Heart right ventricle (tissue), 16 donors: ENCODE results near the gene SCN3B. TPM values are rescaled to one million over a fixed set of nuclear protein-coding genes. Genes with fewer than 3 reads are reported as not detected.

ENCODE experiments used
- ATAC-seq, 8 donors: fragments of 200-7000 bp; cut with Tn5 transposase; one replicate each; pipeline ENCODE4 v1.9.1; 2020; ENCODE audit warnings: mild to moderate bottlenecking in 8 of 8, moderate library complexity in 8 of 8, moderate number of reproducible peaks in 1 of 8
- DNase-seq, 2 donors: peaks; one replicate each; pipeline ENCODE4 v3.0.0-alpha.2; 2020
- H3K27ac ChIP-seq, 10 donors: fragments of 200-600 bp; sonication (generic) in 2 of 10; one replicate each; pipeline versions ENCODE4 v1.5.0 to v1.8.0; 2020 to 2022; ENCODE audit warnings: mild to moderate bottlenecking in 3 of 10
- H3K27me3 ChIP-seq, 7 donors: fragments of 200-600 bp; one replicate each; pipeline ENCODE4 v1.8.0; 2021 to 2022; ENCODE audit warnings: mild to moderate bottlenecking in 2 of 7
- H3K36me3 ChIP-seq, 9 donors: fragments of 200-600 bp; sonication (generic) in 1 of 9; one replicate each; pipeline versions ENCODE4 v1.5.0 to v1.8.0; 2020 to 2022; ENCODE audit warnings: mild to moderate bottlenecking in 2 of 9
- H3K4me1 ChIP-seq, 9 donors: fragments of 200-600 bp; sonication (generic) in 1 of 9; one replicate each; pipeline versions ENCODE4 v1.5.0 to v1.8.0; 2020 to 2022; ENCODE audit warnings: mild to moderate bottlenecking in 4 of 9
- H3K4me3 ChIP-seq, 10 donors: fragments of 200-600 bp; sonication (generic) in 2 of 10; one replicate each; pipeline versions ENCODE4 v1.5.0 to v1.8.0; 2020 to 2022; ENCODE audit warnings: mild to moderate bottlenecking in 7 of 10, moderate library complexity in 2 of 10
- H3K9me3 ChIP-seq, 11 donors: fragments of 200-600 bp in 10 of 11; sonication (generic) in 2 of 11; one replicate each; pipeline versions ENCODE4 v1.5.0 to v1.8.0; 2013 to 2022; ENCODE audit warnings: mild to moderate bottlenecking in 2 of 11, control low read depth in 1 of 11, moderate library complexity in 1 of 11
- CTCF ChIP-seq, 9 donors: fragments of 200-600 bp; sonication (generic) in 2 of 9; IDR thresholded peaks; one replicate each; pipeline versions ENCODE4 v1.5.0 to v1.8.0; 2021 to 2022; ENCODE audit warnings: antibody characterized with exemption in 9 of 9, mild to moderate bottlenecking in 5 of 9, moderate library complexity in 1 of 9
- WGBS, 2 donors: extraction: QIAGEN DNeasy Blood & Tissue Kit; methylation state at CpG; one replicate each; pipeline ENCODE4 v1.1.7; 2013; ENCODE audit warnings: inconsistent platforms in 1 of 2; 5-methylcytosine and 5-hydroxymethylcytosine counted together
- intact Hi-C, 10 donors: fragments of 100-400 bp; cut with DNase I; formaldehyde crosslinking; loops; one replicate each; pipeline versions ENCODE4 v1.11.1 to v1.14.2; 2022
- polyA plus RNA-seq, 2 donors: library from polyadenylated mRNA; stranded (reverse); fragments of 200-250 nt; gene quantifications; one replicate each; pipeline ENCODE4 v1.2.3, GENCODE V29; 2013
- total RNA-seq, 10 donors: library from RNA; stranded (reverse); fragmentation: NEBNext Ultra II Directional in 3 of 10; extraction: Animal tissue kit (Norgen Biotek cat#: 25700) in 3 of 10; gene quantifications; one replicate each; pipeline versions ENCODE4 v1.2.1 to v1.2.4, GENCODE V29; 2021 to 2023
- donor health status: Arrhythmogenic right ventricular cardiomyopathy.
- donor health status: ischemic (EF 13 %, LVEDD 7.1; RV severe dilation, severe dysfunction).
- donor health status: healthy with polysubstance abuse.
- donor health status: DM: no; HTN: yes; CAD: no.
- donor health status: DM: no; HTN: no; CAD: no.
- donor health status: ischemic (EF 25% LVEDD 6.9; RV normal size, moderate dysfunction).
- donor health status: ischemic (EF 25% LVEDD 5.7; RV mildly dilated, moderate dysfunction).
- donor health status: healthy.
- donor health status: DM: yes; HTN: yes; CAD: no.
- donor health status: Ischemic cardiomyopathy.
- donor health status: ischemic (EF 35%, LVEDD 5.7; RV mildly dilated, moderate dysfunction).
- donor health status: nonischemic (EF 11% LVEDD 7.7; RV severe dilation, severe dysfunction).
- donor health status: DM: yes; HTN: yes; CAD: no.
- donor health status: PGD.
- donor health status: ischemic (EF 29% LVEDD 5.4; RV normal size, mild dysfunction).
- donor health status: nonischemic (EF 23%, LVEDD 6.1; RV moderate dilation, normal function).

The SCN3B gene
- total and polyA plus RNA-seq, 12 donors, result 0.26 to 3.4 (median 1.3) TPM

DNA sequence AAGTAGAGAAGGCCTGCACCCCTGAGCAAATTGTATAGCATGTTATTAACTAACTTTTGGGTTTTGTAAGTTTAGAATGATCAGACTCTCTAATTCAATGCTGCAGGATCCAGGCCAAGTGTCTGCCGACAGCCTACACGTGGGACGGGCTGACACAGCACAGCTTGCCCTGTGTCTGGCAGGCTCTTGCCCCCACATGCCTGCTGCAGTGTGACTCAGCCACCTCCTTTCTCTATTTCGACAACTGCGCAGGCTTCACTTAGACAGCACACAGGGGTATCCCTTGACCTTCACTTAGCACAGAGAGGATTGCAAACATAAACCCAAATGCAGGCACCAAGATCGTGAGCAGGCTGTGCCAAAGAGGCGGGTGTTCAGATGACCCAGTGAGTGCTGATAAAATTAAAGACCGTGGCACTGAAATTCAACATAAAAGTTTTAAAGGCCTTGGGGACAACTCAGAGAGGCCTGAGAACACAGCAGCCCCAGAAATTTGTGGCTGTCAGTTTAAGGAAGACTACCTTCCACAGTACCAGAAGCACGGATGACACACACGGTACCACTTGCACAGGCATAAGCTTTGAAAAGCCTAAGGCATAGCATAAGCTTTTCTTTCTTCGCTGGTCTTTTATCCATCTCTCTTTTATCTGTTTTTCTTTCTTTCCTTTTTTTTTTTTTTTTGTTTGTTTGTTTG is 37.8 kb downstream of the SCN3B start:
- Histone ChIP-seq H3K27ac (peak overlapping the region in 8 of 10 donors; percentile 28 to 81 (median 71)), H3K9me3 (no peaks in the 10 kb centered on the region), H3K4me1 (peaks cover 0 to 18% (median 4%) of the 10 kb centered on the region in 9 donors), H3K4me3 (no peak overlapping the region), H3K27me3 (no peaks in the 10 kb centered on the region), H3K36me3 (peaks cover 0 to 76% (median 0%) of the 10 kb centered on the region in 9 donors)
- 42 to 52% methylated on average over 11 of the region's 11 CpGs for WGBS, 2 donors
- ATAC-seq, result peak; percentile 93 to 99 (median 96)
- intact Hi-C loops, result no loop called here
- no peak for TF ChIP-seq CTCF (IDR thresholded peaks at IDR 0.05)
- peak; percentile 69 to 79 for DNase-seq

DNA sequence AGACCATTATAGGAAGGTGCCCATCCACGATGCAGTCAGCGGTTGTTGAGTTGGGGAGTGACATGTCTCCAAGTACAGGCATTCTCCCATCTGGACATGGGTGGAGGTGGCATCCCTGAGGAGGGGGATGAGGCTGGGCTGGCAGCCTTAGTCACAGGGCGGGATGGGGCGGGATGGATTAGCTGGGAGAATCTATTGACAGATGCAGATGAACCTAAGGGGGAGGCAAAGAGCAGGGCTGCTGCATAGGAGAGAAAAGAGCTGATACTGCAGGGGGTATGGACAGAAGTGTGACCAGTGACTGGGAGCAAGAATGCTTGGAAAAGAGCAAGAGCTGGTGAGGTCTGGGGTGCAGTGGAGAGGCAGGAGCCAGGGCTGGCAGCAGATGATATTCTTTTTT is 42.7 kb downstream of the SCN3B start:
- Histone ChIP-seq H3K27ac (no peak overlapping the region), H3K4me3 (no peak overlapping the region), H3K4me1 (peaks cover 0 to 13% (median 4%) of the 10 kb centered on the region in 9 donors), H3K9me3 (no peaks in the 10 kb centered on the region), H3K36me3 (peaks cover 0 to 85% (median 0%) of the 10 kb centered on the region in 9 donors), H3K27me3 (no peaks in the 10 kb centered on the region)
- no peak for TF ChIP-seq CTCF (IDR thresholded peaks at IDR 0.05)
- DNase-seq (no peak), ATAC-seq (no peak)
- 94 to 95% methylated on average over 4 of the region's 4 CpGs for WGBS, 2 donors
- intact Hi-C loops, result no loop called here

GRCh38 chr11:123608945-123609344 is 45.5 kb downstream of the SCN3B start:
- peak in 6 of 8 donors; percentile 14 to 72 (median 40) for ATAC-seq
- intact Hi-C loops, result no loop called here
- Histone ChIP-seq H3K9me3 (no peaks in the 10 kb centered on the region), H3K4me3 (no peak overlapping the region), H3K27ac (no peak overlapping the region), H3K4me1 (peaks cover 0 to 8% (median 0%) of the 10 kb centered on the region in 9 donors), H3K27me3 (no peaks in the 10 kb centered on the region), H3K36me3 (peaks cover 0 to 91% (median 0%) of the 10 kb centered on the region in 9 donors)
- DNase-seq, result no peak
- 81 to 88% methylated on average over 8 of the region's 8 CpGs for WGBS, 2 donors
- TF ChIP-seq CTCF (IDR thresholded peaks at IDR 0.05), result no peak

GRCh38 chr11:123608371-123608770 is 46.1 kb downstream of the SCN3B start:
- peaks cover 0 to 90% (median 0%) of the 10 kb centered on the region in 9 donors for H3K36me3 ChIP-seq
- no peaks in the 10 kb centered on the region for H3K27me3 ChIP-seq
- no peak overlapping the region for H3K4me3 ChIP-seq
- no peaks in the 10 kb centered on the region for H3K9me3 ChIP-seq
- intact Hi-C loops, result no loop called here
- 86 to 87% methylated on average over 9 of the region's 9 CpGs for WGBS, 2 donors
- ATAC-seq (peak in 2 of 8 donors; percentile 11 to 54), DNase-seq (no peak)
- TF ChIP-seq CTCF (IDR thresholded peaks at IDR 0.05), result no peak
- H3K4me1 ChIP-seq, result peaks cover 0 to 14% (median 0%) of the 10 kb centered on the region in 9 donors
- H3K27ac ChIP-seq, result no peak overlapping the region
